Caki2 (cell line): ENCODE results near the gene ENDOU. TPM values are rescaled to one million over a fixed set of nuclear protein-coding genes. Genes with fewer than 3 reads are reported as not detected.

Source experiments
- DNase-seq: peaks from one replicate; pipeline ENCODE4 v3.0.0-alpha.2; 2015; ENCODE audit warnings: low read depth
- in situ Hi-C: cut with HindIII; loops from 2 replicates; pipeline ENCODE4 v1.10.0; 2016; ENCODE audit warnings: low sequenced_read_pairs, low pct_unique_long_range_greater_than_20kb, mixed read lengths
- total RNA-seq: library from RNA; depleted of rRNA; stranded (reverse); fragments of >200 nt; shearing (Covaris generic); gene quantifications from 2 replicates; pipeline ENCODE4 v1.2.3, GENCODE V29; 2014; ENCODE audit warnings: low replicate concordance

ENDOU gene
- total RNA-seq, 1 experiment from 2014 or later = not detected

DNA sequence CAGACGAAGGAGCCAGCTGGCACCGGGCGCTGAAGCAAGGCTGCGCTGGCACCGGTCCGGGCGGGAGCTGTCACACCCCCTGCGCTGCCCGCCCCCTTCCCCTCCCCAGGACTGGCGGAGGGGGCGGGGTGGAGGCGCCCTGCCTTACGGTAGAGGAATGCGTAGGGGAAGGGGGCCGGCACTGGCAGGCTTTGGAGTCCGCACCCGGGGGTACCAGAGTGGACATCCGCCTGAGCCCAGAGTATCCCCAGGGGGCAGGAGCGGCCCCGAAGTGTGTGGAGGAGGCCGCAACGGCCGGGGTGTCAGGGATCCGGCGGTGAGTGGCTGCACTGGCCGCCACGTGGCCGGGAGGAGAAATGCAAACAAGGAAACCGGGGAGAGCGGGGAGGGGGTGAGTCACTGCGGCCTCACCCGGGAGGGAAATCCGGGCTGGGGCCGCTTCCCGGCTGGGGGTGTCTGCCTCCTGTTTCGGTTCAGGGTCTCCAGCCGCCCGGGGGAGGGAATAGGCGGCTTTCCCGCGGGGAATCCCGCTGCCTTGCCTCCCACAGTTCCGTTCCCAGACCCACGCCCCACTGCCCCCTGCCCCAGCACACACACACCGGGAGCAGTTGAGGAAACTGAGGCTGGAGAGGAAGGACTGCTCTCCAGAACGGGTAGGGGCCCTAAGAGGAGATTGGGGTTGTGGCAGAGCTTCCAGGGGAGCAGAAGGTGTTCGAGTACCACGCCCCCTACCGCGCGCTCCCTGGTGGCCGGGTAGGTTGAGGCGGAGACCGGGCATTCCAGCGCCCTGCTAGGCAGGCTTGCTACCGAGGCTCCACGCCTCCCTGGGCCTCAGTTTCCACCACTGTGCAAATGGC, 33.8 kb upstream of the ENDOU start, which contains the start of gene RAPGEF3:
TSS of gene RAPGEF3 (minus strand) at position 47 of the 857 bp plus-strand sequence. CDS start 324 bp downstream, outside the sequence.
- DNase-seq = peak; percentile 94
- in situ Hi-C loops = no loop called here

DNA sequence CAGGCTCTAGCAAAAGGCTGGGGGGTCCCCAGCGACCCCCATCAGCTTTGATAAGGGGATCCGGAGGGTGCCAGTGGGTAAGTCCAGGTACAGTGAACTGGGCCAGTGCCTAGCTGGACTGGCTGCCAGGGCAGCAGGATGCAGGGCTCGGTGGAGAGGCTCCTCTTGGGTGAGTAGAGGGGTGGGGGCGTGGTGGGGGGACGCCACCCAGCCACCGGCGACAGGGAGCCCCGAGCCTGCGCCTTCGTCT, 33.2 kb upstream of the ENDOU start:
- in situ Hi-C loops = no loop called here
- no peak for DNase-seq

GRCh38 chr12:47757840-47758583, 32.7 kb upstream of the ENDOU start:
- no peak for DNase-seq
- in situ Hi-C loops = no loop called here

- no peak for DNase-seq
- in situ Hi-C loops = no loop called here
Measured at GRCh38 chr12:47757364-47757839, 32.1 kb upstream of the ENDOU start.

GRCh38 chr12:47755655-47756562, 30.6 kb upstream of the ENDOU start:
- in situ Hi-C loops = no loop called here
- peak; percentile 66 for DNase-seq

DNA sequence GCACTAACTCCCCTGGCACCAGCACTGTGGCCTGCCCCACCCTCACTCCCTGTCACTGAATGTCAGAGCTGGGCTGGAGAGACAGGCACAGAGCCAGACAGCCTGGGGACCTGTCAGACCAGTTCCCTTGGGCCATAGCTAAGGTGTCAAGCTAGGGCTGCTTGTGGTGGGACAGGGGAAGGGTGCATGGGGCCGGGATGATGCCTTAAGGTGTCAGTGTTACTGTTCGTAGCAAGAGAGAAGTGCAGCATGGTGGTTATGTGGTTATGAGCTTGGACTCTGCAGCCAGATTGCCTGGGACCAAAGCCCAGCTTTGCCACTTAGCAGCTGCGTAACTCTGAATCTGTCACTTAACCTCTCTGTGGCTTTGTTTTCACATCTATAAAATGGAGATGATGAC, 29.6 kb upstream of the ENDOU start:
- no peak for DNase-seq
- in situ Hi-C loops = no loop called here

DNA sequence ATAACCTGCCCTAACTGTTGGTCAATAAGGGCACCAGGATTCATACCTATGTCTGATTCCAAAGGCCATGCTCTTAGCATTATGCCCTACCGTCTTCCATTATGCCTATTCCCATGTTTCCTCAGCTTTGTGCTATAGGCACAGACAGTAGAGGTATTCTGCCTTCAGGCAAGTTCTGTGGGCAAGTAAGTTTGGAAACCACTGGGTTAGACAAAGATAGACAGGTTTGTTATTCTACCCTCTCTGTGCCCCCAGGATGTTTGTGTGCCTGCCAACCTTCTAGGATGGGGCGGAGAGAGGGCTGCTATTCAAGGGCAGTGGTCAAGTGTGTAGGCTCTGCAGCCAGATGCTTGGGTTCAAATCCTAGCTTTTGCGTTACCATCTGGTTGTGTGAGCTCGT, 28.8 kb upstream of the ENDOU start:
- in situ Hi-C loops = no loop called here
- peak; percentile 44 for DNase-seq

- in situ Hi-C loops = no loop called here
- no peak for DNase-seq
Measured at GRCh38 chr12:47753021-47754001, 28.0 kb upstream of the ENDOU start.

DNA sequence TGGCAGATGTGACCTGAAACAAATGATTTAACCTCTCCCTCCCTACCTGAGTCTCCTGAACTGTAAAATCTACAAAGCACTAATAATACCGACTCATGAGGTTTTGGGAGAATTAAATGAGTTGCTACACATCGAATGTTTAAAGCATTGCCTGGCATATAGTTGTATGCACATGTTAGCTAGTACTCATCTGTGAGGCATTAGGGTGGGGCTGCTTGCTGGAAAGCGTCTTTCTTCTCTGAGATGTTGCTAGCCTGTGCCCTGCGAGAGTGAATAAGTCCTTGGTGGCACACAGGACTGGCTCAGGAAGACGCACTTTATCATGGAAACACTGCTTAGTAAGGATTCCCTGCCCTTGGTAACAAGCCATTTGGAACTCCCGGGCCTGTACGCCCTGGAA, 27.3 kb upstream of the ENDOU start:
- no peak for DNase-seq
- in situ Hi-C loops = no loop called here

DNA sequence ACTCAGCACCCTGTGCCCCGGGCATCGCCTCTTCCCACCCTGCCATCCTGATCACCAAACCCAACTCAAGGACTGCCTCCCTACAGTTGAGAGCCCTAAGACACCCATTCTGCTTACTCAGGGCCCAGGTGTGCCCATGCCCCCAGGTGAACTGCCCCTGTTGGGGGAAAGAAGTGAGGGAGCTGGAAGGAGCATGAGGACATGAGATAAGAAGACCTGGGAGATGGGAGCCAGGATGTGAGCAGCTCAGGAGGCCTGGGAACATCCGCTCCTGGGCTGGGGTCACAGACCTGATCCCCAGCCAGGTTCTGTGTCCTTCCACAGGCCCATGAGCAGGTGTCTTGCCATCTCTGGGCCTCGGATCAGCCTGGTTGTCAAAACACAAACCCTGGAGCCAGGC, 26.8 kb upstream of the ENDOU start:
- in situ Hi-C loops = no loop called here

GRCh38 chr12:47751561-47751960, 26.3 kb upstream of the ENDOU start:
- in situ Hi-C loops = no loop called here
- no peak for DNase-seq

More for the DNA sequence above, 26.8 kb upstream of the ENDOU start:
- no peak for DNase-seq

DNA sequence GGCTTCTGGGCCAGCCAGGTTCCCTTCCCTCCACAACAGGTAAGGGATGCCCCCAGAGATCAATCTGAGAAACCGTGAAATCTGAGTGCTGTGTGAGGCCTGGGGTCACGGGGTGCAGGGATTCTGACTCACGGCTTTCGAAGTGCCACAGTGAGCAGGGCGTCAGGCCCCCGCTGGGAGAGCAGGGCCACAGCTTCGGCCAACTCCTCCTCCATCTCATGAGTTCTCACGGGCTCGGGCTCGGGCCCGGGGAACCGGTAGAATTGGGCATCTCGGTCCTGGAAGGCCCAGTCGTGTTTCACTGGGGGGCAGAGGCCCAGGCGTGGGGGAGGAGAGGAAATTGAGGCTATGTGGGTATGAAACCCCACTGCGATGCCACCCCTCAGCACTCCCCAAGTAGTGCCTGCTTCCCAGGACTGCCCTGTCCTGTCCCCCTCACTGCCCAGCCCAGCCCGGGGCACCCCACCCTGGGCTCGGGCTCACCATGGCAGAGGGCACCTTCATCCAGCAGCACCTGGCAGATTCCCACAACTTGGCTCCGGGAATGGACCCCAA, 25.7 kb upstream of the ENDOU start:
- no peak for DNase-seq
- in situ Hi-C loops = no loop called here

DNA sequence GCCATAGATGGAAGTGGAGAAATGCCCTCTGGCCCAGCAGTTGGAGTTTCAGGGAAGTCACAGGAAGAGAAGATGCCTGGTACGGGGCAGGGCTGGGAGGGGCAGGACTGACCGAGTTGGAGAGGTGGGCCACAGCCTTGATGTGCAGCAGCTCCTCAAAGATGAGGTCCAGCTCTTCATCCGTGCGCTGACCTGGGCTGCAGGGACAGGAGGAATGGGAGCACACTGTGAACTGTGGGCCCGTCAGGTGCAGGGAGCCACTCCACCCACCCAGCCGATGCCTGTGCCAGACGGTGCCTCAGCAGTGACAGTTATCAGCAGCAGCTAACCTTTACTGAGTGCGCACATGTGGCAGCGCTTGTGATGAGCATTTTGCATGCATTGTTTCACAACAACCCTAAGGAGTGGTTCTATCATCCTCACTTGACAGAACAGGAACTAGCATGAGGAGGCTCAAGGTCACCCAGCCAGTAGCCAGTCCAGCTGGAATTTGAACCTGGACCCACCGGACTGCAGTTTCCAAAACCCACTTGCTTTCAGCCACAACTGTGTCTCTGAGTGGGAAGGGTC, 25.0 kb upstream of the ENDOU start:
- in situ Hi-C loops = no loop called here
- DNase-seq = no peak

DNA sequence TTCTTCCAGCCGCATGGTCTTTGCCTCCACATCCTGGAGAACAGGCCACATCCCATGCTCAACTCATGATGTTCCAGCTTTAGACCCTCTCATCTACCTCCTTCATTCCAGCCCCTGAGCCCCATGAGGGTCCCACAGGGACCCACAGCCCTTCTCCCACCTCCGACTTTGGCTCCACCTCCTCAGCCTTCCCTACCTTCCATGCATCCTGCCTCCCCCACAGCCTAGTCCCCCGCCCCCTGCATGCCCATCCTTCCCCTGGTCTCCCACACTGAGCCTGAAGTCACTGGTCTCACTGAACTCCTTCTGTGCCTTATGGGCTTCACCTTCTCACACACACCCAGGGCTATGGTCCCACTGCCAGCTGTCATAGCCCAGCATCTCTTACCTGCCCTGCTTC, 23.6 kb upstream of the ENDOU start:
- no peak for DNase-seq
- in situ Hi-C loops = no loop called here

GRCh38 chr12:47748507-47748828, 23.2 kb upstream of the ENDOU start:
- in situ Hi-C loops = no loop called here
- no peak for DNase-seq

DNA sequence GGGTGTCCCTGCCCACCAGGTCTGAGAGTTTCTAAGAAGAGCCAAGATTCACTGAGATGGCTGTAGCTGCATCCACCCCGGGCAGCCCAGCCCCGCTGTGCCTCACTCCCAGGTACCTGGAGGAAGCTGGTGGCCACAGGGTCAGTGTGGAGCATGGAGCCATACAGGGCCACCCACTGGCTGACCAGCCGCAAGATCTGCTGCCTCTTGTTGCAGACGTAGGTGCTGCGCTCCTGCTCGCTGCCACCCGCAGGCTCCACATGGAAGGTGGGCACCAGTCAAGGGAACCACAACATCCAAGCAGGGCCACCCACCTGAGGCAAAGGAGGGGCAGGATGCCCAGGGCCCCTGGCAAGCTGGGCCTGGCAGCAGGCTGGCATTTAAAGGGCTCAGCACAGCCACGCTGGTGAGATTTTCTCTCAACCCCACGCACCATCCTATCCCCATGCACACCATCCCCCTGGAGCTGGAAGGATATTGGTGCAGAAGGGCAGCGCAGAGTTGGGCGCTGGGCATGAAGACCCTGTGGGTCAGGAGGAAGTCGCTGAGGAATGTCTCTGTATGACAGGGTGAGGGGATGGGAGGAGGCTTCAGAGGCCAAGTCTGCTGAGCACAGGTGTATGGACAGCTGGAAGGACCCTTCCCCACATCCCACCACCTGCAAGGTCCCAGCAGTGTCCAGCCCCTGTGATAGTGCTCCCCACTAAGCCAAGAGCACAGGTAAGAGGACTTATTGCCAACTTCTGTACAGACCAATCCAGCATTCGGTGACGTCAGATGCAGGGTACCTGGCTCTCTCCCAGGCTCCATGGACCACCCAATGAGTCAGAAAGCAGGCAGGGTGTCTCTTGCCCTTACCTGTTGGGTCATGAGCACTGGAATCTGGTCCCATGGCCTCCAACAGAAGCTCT, 22.6 kb upstream of the ENDOU start:
- in situ Hi-C loops = no loop called here
- DNase-seq = no peak
